Neutrophil (primary cell): Measurements from ENCODE around the gene UBE2H.

Experiments used
- H3K27ac ChIP-seq: fragments of 200-600 bp; sonication (generic); 2 replicates; pipeline ENCODE4 v1.5.1; 2016; ENCODE audit warnings: mild to moderate bottlenecking, moderate library complexity
- H3K27me3 ChIP-seq: fragments of 200-600 bp; sonication (generic); 2 replicates; pipeline ENCODE4 v1.6.0; 2016; ENCODE audit warnings: mild to moderate bottlenecking
- H3K36me3 ChIP-seq: fragments of 200-600 bp; sonication (generic); 2 replicates; pipeline ENCODE4 v1.5.1; 2017
- H3K4me1 ChIP-seq, 2 experiments: fragments of 200-600 bp in 1 of 2; sonication (generic) in 1 of 2; 1 replicate in 1 of 2; 2 replicates in 1 of 2; pipeline versions ENCODE4 v1.5.1 to v1.6.1; 2013 to 2016; ENCODE audit warnings: low read depth in 1 of 2, low read length in 1 of 2, mild to moderate bottlenecking in 1 of 2, moderate library complexity in 1 of 2; ENCODE audit not compliant: control insufficient read depth in 1 of 2, insufficient read depth in 1 of 2
- H3K4me3 ChIP-seq, 2 experiments: fragments of 200-600 bp in 1 of 2; sonication (generic) in 1 of 2; 1 replicate in 1 of 2; 2 replicates in 1 of 2; pipeline ENCODE4 v1.5.1; 2013 to 2016; ENCODE audit warnings: low read depth in 1 of 2, low read length in 1 of 2, mild to moderate bottlenecking in 1 of 2, moderate library complexity in 1 of 2
- H3K9me3 ChIP-seq: fragments of 200-600 bp; sonication (generic); 2 replicates; pipeline ENCODE4 v1.5.1; 2016
- CTCF ChIP-seq: fragments of 200-600 bp; sonication (generic); IDR thresholded peaks from 2 replicates; pipeline ENCODE4 v1.5.1; 2016; ENCODE audit warnings: antibody characterized with exemption

UBE2H gene

GRCh38 chr7:129940329-129940728 is 12.4 kb downstream of the UBE2H start:
- Histone ChIP-seq H3K4me1 (no peaks in the 10 kb centered on the region), H3K36me3 (peaks cover 12% of the 10 kb centered on the region), H3K27ac (no peak overlapping the region), H3K9me3 (no peaks in the 10 kb centered on the region), H3K4me3 (no peak overlapping the region), H3K27me3 (no peaks in the 10 kb centered on the region)
- TF ChIP-seq CTCF = no peak

- no peak overlapping the region for H3K27ac ChIP-seq
- H3K27me3 ChIP-seq = no peaks in the 10 kb centered on the region
- H3K4me3 ChIP-seq = no peak overlapping the region
- no peaks in the 10 kb centered on the region for H3K4me1 ChIP-seq
- H3K36me3 ChIP-seq = peaks cover 12% of the 10 kb centered on the region
- TF ChIP-seq CTCF = no peak
- H3K9me3 ChIP-seq = no peaks in the 10 kb centered on the region
These were observed 12.9 kb downstream of the UBE2H start for GRCh38 chr7:129939881-129940280.

GRCh38 chr7:129933627-129934026 is 19.1 kb downstream of the UBE2H start:
- Histone ChIP-seq H3K4me1 (no peaks in the 10 kb centered on the region), H3K36me3 (peaks cover 12% of the 10 kb centered on the region), H3K9me3 (no peaks in the 10 kb centered on the region), H3K4me3 (no peak overlapping the region), H3K27me3 (no peaks in the 10 kb centered on the region), H3K27ac (no peak overlapping the region)
- TF ChIP-seq CTCF = no peak

- TF ChIP-seq CTCF = no peak
- no peaks in the 10 kb centered on the region for H3K9me3 ChIP-seq
- H3K36me3 ChIP-seq = peaks cover 13% of the 10 kb centered on the region
- H3K27me3 ChIP-seq = no peaks in the 10 kb centered on the region
- no peak overlapping the region for H3K27ac ChIP-seq
- no peaks in the 10 kb centered on the region for H3K4me1 ChIP-seq
- no peak overlapping the region for H3K4me3 ChIP-seq
These were observed 26.1 kb downstream of the UBE2H start for GRCh38 chr7:129926618-129927017.

- Histone ChIP-seq H3K4me1 (no peaks in the 10 kb centered on the region), H3K27ac (no peak overlapping the region), H3K9me3 (no peaks in the 10 kb centered on the region), H3K4me3 (no peak overlapping the region), H3K27me3 (no peaks in the 10 kb centered on the region), H3K36me3 (peaks cover 13% of the 10 kb centered on the region)
- no peak for TF ChIP-seq CTCF
These were observed 27.3 kb downstream of the UBE2H start for GRCh38 chr7:129925416-129926002.

- H3K4me3 ChIP-seq = no peak overlapping the region
- H3K4me1 ChIP-seq = no peaks in the 10 kb centered on the region
- no peaks in the 10 kb centered on the region for H3K27me3 ChIP-seq
- H3K9me3 ChIP-seq = no peaks in the 10 kb centered on the region
- no peak for TF ChIP-seq CTCF
- H3K27ac ChIP-seq = no peak overlapping the region
- peaks cover 13% of the 10 kb centered on the region for H3K36me3 ChIP-seq
These were observed 28.2 kb downstream of the UBE2H start for GRCh38 chr7:129924602-129925001.
